ENCODE results near the gene ACVR1. TPM values are rescaled to one million over a fixed set of nuclear protein-coding genes. Genes with fewer than 3 reads are reported as not detected.

ACVR1 gene
- total RNA-seq, 1 experiment from 2014 or later: 27.6 TPM

DNA sequence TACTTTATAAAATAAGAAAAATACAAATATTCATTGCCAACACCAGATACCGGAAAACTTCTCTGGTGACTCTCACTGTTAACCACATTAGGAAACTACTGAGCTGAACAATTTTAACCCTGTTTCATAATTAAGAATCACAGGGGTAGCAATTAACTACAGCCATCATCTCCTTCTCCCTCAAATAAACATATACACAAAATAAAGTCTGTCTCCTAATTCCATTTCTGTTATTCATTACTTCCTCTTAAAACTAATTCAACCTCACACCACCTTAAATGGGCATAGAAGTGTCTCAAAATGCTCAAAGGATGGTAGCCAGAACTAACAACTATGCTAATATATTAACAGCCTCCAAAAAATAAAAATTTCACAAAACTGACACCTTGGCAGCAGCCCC lies 60.7 kb downstream of the ACVR1 start:
- no peaks in the 10 kb centered on the region; the same call in 1 of the 2 replicates for H3K36me3 ChIP-seq (ENCODE audit: control insufficient read depth, insufficient read depth, low read length)
- no peak for ATAC-seq

GRCh38 chr2:157813467-157813866 lies 62.7 kb downstream of the ACVR1 start:
- in situ Hi-C loops (cut with HindIII; ENCODE audit: low pct_unique_long_range_greater_than_20kb, low sequenced_read_pairs): no loop called here
- Histone ChIP-seq H3K4me1 (ENCODE audit: control insufficient read depth, insufficient read depth, low read length) (no peaks in the 10 kb centered on the region; the same call in 1 of the 2 replicates), H3K4me3 (ENCODE audit: low read depth in 2 of 2, low read length in 2 of 2) (no peak overlapping the region), H3K27ac (ENCODE audit: low read length) (no peak overlapping the region), H3K36me3 (ENCODE audit: control insufficient read depth, insufficient read depth, low read length) (no peaks in the 10 kb centered on the region; the same call in 1 of the 2 replicates), H3K27me3 (ENCODE audit: control insufficient read depth, insufficient read depth, low read length) (no peaks in the 10 kb centered on the region), H3K9me3 (ENCODE audit: control insufficient read depth, insufficient read depth, low read depth, low read length) (no peaks in the 10 kb centered on the region)
- DNase-seq (ENCODE audit: low read depth, low spot score) (no peak), ATAC-seq (no peak)
- BruUV-seq (replicated peaks): no TSS peak
- POLR2A ChIA-PET: no interaction called here
- CTCF ChIA-PET: no interaction called here
- intact Hi-C loops (cut with micrococcal nuclease; ENCODE audit: unreplicated experiment): no loop called here
- TF ChIP-seq, protein P1, sequence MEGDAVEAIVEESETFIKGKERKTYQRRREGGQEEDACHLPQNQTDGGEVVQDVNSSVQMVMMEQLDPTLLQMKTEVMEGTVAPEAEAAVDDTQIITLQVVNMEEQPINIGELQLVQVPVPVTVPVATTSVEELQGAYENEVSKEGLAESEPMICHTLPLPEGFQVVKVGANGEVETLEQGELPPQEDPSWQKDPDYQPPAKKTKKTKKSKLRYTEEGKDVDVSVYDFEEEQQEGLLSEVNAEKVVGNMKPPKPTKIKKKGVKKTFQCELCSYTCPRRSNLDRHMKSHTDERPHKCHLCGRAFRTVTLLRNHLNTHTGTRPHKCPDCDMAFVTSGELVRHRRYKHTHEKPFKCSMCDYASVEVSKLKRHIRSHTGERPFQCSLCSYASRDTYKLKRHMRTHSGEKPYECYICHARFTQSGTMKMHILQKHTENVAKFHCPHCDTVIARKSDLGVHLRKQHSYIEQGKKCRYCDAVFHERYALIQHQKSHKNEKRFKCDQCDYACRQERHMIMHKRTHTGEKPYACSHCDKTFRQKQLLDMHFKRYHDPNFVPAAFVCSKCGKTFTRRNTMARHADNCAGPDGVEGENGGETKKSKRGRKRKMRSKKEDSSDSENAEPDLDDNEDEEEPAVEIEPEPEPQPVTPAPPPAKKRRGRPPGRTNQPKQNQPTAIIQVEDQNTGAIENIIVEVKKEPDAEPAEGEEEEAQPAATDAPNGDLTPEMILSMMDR (IDR thresholded peaks at IDR 0.05): no peak
- no peak for TF ChIP-seq SIN3A (IDR thresholded peaks at IDR 0.05; ENCODE audit: borderline replicate concordance, insufficient read depth, low read depth, low read length)
- TF ChIP-seq POLR2AphosphoS5 (IDR thresholded peaks at IDR 0.05; ENCODE audit: low read depth, low read length): no peak
- no peak for TF ChIP-seq TCF7L2 (IDR thresholded peaks at IDR 0.05; ENCODE audit: low read depth, low read length)
- TF ChIP-seq REST (IDR thresholded peaks at IDR 0.05; ENCODE audit: insufficient read depth in 1 of 2, low read depth in 2 of 2, low read length in 1 of 2): no peak

More for the DNA sequence above, 60.7 kb downstream of the ACVR1 start:
- H3K27me3 ChIP-seq (ENCODE audit: control insufficient read depth, insufficient read depth, low read length): no peaks in the 10 kb centered on the region
- intact Hi-C loops (cut with micrococcal nuclease; ENCODE audit: unreplicated experiment) (no loop called here), in situ Hi-C loops (cut with HindIII; ENCODE audit: low pct_unique_long_range_greater_than_20kb, low sequenced_read_pairs) (no loop called here)
- H3K27ac ChIP-seq (ENCODE audit: low read length): no peak overlapping the region
- ChIA-PET POLR2A (no interaction called here), CTCF (no interaction called here)
- no peaks in the 10 kb centered on the region for H3K9me3 ChIP-seq (ENCODE audit: control insufficient read depth, insufficient read depth, low read depth, low read length)
- H3K4me1 ChIP-seq (ENCODE audit: control insufficient read depth, insufficient read depth, low read length): no peaks in the 10 kb centered on the region; the same call in 1 of the 2 replicates
- no TSS peak for BruUV-seq (replicated peaks)
- no peak for DNase-seq (ENCODE audit: low read depth, low spot score)
- TF ChIP-seq, protein P1 (IDR thresholded peaks at IDR 0.05): no peak
- TF ChIP-seq SIN3A (IDR thresholded peaks at IDR 0.05; ENCODE audit: borderline replicate concordance, insufficient read depth, low read depth, low read length) (no peak), REST (IDR thresholded peaks at IDR 0.05; ENCODE audit: insufficient read depth in 1 of 2, low read depth in 2 of 2, low read length in 1 of 2) (no peak), TCF7L2 (IDR thresholded peaks at IDR 0.05; ENCODE audit: low read depth, low read length) (no peak), POLR2AphosphoS5 (IDR thresholded peaks at IDR 0.05; ENCODE audit: low read depth, low read length) (no peak)
- no peak overlapping the region for H3K4me3 ChIP-seq (ENCODE audit: low read depth in 2 of 2, low read length in 2 of 2)

Data from Panc1 (cell line).